Heart right ventricle (tissue), 16 donors: ENCODE data around the gene TTC4. TPM values are rescaled to one million over a fixed set of nuclear protein-coding genes. Genes with fewer than 3 reads are reported as not detected.
A peak's percentile ranks its signal among the peaks of the same experiment; 100 is the strongest.

Experiments used
- ATAC-seq, 8 donors: fragments of 200-7000 bp; cut with Tn5 transposase; one replicate each; pipeline ENCODE4 v1.9.1; 2020; ENCODE audit warnings: mild to moderate bottlenecking in 8 of 8, moderate library complexity in 8 of 8, moderate number of reproducible peaks in 1 of 8
- DNase-seq, 2 donors: peaks; one replicate each; pipeline ENCODE4 v3.0.0-alpha.2; 2020
- H3K27ac ChIP-seq, 10 donors: fragments of 200-600 bp; sonication (generic) in 2 of 10; one replicate each; pipeline versions ENCODE4 v1.5.0 to v1.8.0; 2020 to 2022; ENCODE audit warnings: mild to moderate bottlenecking in 3 of 10
- H3K27me3 ChIP-seq, 7 donors: fragments of 200-600 bp; one replicate each; pipeline ENCODE4 v1.8.0; 2021 to 2022; ENCODE audit warnings: mild to moderate bottlenecking in 2 of 7
- H3K36me3 ChIP-seq, 9 donors: fragments of 200-600 bp; sonication (generic) in 1 of 9; one replicate each; pipeline versions ENCODE4 v1.5.0 to v1.8.0; 2020 to 2022; ENCODE audit warnings: mild to moderate bottlenecking in 2 of 9
- H3K4me1 ChIP-seq, 9 donors: fragments of 200-600 bp; sonication (generic) in 1 of 9; one replicate each; pipeline versions ENCODE4 v1.5.0 to v1.8.0; 2020 to 2022; ENCODE audit warnings: mild to moderate bottlenecking in 4 of 9
- H3K4me3 ChIP-seq, 10 donors: fragments of 200-600 bp; sonication (generic) in 2 of 10; one replicate each; pipeline versions ENCODE4 v1.5.0 to v1.8.0; 2020 to 2022; ENCODE audit warnings: mild to moderate bottlenecking in 7 of 10, moderate library complexity in 2 of 10
- H3K9me3 ChIP-seq, 11 donors: fragments of 200-600 bp in 10 of 11; sonication (generic) in 2 of 11; one replicate each; pipeline versions ENCODE4 v1.5.0 to v1.8.0; 2013 to 2022; ENCODE audit warnings: mild to moderate bottlenecking in 2 of 11, control low read depth in 1 of 11, moderate library complexity in 1 of 11
- CTCF ChIP-seq, 9 donors: fragments of 200-600 bp; sonication (generic) in 2 of 9; IDR thresholded peaks; one replicate each; pipeline versions ENCODE4 v1.5.0 to v1.8.0; 2021 to 2022; ENCODE audit warnings: antibody characterized with exemption in 9 of 9, mild to moderate bottlenecking in 5 of 9, moderate library complexity in 1 of 9
- WGBS, 2 donors: extraction: QIAGEN DNeasy Blood & Tissue Kit; methylation state at CpG; one replicate each; pipeline ENCODE4 v1.1.7; 2013; ENCODE audit warnings: inconsistent platforms in 1 of 2; 5-methylcytosine and 5-hydroxymethylcytosine counted together
- intact Hi-C, 10 donors: fragments of 100-400 bp; cut with DNase I; formaldehyde crosslinking; loops; one replicate each; pipeline versions ENCODE4 v1.11.1 to v1.14.2; 2022
- polyA plus RNA-seq, 2 donors: library from polyadenylated mRNA; stranded (reverse); fragments of 200-250 nt; gene quantifications; one replicate each; pipeline ENCODE4 v1.2.3, GENCODE V29; 2013
- total RNA-seq, 10 donors: library from RNA; stranded (reverse); fragmentation: NEBNext Ultra II Directional in 3 of 10; extraction: Animal tissue kit (Norgen Biotek cat#: 25700) in 3 of 10; gene quantifications; one replicate each; pipeline versions ENCODE4 v1.2.1 to v1.2.4, GENCODE V29; 2021 to 2023
- donor health status: Arrhythmogenic right ventricular cardiomyopathy.
- donor health status: ischemic (EF 13 %, LVEDD 7.1; RV severe dilation, severe dysfunction).
- donor health status: healthy with polysubstance abuse.
- donor health status: DM: no; HTN: yes; CAD: no.
- donor health status: DM: no; HTN: no; CAD: no.
- donor health status: ischemic (EF 25% LVEDD 6.9; RV normal size, moderate dysfunction).
- donor health status: ischemic (EF 25% LVEDD 5.7; RV mildly dilated, moderate dysfunction).
- donor health status: healthy.
- donor health status: DM: yes; HTN: yes; CAD: no.
- donor health status: Ischemic cardiomyopathy.
- donor health status: ischemic (EF 35%, LVEDD 5.7; RV mildly dilated, moderate dysfunction).
- donor health status: nonischemic (EF 11% LVEDD 7.7; RV severe dilation, severe dysfunction).
- donor health status: DM: yes; HTN: yes; CAD: no.
- donor health status: PGD.
- donor health status: ischemic (EF 29% LVEDD 5.4; RV normal size, mild dysfunction).
- donor health status: nonischemic (EF 23%, LVEDD 6.1; RV moderate dilation, normal function).

Gene TTC4
- total and polyA plus RNA-seq, 12 donors = 12.0 to 20.9 (median 15.1) TPM

- Histone ChIP-seq H3K27ac (no peak overlapping the region), H3K4me1 (no peaks in the 10 kb centered on the region), H3K36me3 (peaks cover 0 to 100% (median 72%) of the 10 kb centered on the region in 9 donors), H3K27me3 (no peaks in the 10 kb centered on the region), H3K4me3 (no peak overlapping the region), H3K9me3 (no peaks in the 10 kb centered on the region)
- 95 to 96% methylated on average over 5 of the region's 5 CpGs for WGBS, 2 donors
- ATAC-seq = no peak
- no peak for DNase-seq
- intact Hi-C loops = no loop called here
- no peak for TF ChIP-seq CTCF (IDR thresholded peaks at IDR 0.05)
Measured at GRCh38 chr1:54736685-54737084, 21.0 kb downstream of the TTC4 start.

GRCh38 chr1:54738244-54738643 lies 22.6 kb downstream of the TTC4 start:
- peaks cover 0 to 100% (median 76%) of the 10 kb centered on the region in 9 donors for H3K36me3 ChIP-seq
- H3K27ac ChIP-seq = no peak overlapping the region
- DNase-seq (no peak), ATAC-seq (no peak)
- no peaks in the 10 kb centered on the region for H3K9me3 ChIP-seq
- intact Hi-C loops = no loop called here
- H3K4me3 ChIP-seq = no peak overlapping the region
- no peaks in the 10 kb centered on the region for H3K27me3 ChIP-seq
- no peaks in the 10 kb centered on the region for H3K4me1 ChIP-seq
- no peak for TF ChIP-seq CTCF (IDR thresholded peaks at IDR 0.05)
- 83 to 85% methylated on average over 6 of the region's 6 CpGs for WGBS, 2 donors

GRCh38 chr1:54741531-54741930 lies 25.9 kb downstream of the TTC4 start:
- H3K9me3 ChIP-seq = no peaks in the 10 kb centered on the region
- H3K4me1 ChIP-seq = no peaks in the 10 kb centered on the region
- no peak for TF ChIP-seq CTCF (IDR thresholded peaks at IDR 0.05)
- no peak for ATAC-seq
- intact Hi-C loops = no loop called here
- WGBS, 2 donors = 87 to 92% methylated on average over 4 of the region's 4 CpGs
- no peak for DNase-seq
- no peak overlapping the region for H3K4me3 ChIP-seq
- H3K27me3 ChIP-seq = no peaks in the 10 kb centered on the region
- H3K27ac ChIP-seq = no peak overlapping the region
- peaks cover 0 to 74% (median 54%) of the 10 kb centered on the region in 9 donors for H3K36me3 ChIP-seq

- Histone ChIP-seq H3K36me3 (peaks cover 0 to 66% (median 47%) of the 10 kb centered on the region in 9 donors), H3K9me3 (no peaks in the 10 kb centered on the region), H3K27ac (peak overlapping the region in 2 of 10 donors; percentile 28 to 49), H3K4me3 (no peak overlapping the region), H3K4me1 (no peaks in the 10 kb centered on the region), H3K27me3 (no peaks in the 10 kb centered on the region)
- DNase-seq (peak in 1 of 2 donors; percentile 13), ATAC-seq (peak in 5 of 8 donors; percentile 29 to 68 (median 59))
- TF ChIP-seq CTCF (IDR thresholded peaks at IDR 0.05) = no peak
- WGBS, 2 donors = 57 to 58% methylated on average over 4 of the region's 4 CpGs
- intact Hi-C loops = no loop called here
Measured at GRCh38 chr1:54742282-54742681, 26.6 kb downstream of the TTC4 start.
